OCI-LY7 (cell line): ENCODE results near the gene RAB3IL1.

Experiments
- EZH2phosphoT487 ChIP-seq: fragments of 200-600 bp; sonication (generic); IDR thresholded peaks from 2 replicates; pipeline ENCODE4 v1.6.1; 2018; ENCODE audit warnings: low read depth, borderline replicate concordance, mild to moderate bottlenecking, mixed run types, antibody characterized with exemption, low read length, moderate library complexity, mixed read lengths
- TF ChIP-seq, protein P1 (sequence below): fragments of 200-600 bp; sonication (generic); conservative IDR thresholded peaks from 2 replicates; pipeline ENCODE4 v1.5.1; 2014; ENCODE audit warnings: mild to moderate bottlenecking, antibody characterized with exemption, low read length, moderate library complexity, mixed read lengths

DNA sequence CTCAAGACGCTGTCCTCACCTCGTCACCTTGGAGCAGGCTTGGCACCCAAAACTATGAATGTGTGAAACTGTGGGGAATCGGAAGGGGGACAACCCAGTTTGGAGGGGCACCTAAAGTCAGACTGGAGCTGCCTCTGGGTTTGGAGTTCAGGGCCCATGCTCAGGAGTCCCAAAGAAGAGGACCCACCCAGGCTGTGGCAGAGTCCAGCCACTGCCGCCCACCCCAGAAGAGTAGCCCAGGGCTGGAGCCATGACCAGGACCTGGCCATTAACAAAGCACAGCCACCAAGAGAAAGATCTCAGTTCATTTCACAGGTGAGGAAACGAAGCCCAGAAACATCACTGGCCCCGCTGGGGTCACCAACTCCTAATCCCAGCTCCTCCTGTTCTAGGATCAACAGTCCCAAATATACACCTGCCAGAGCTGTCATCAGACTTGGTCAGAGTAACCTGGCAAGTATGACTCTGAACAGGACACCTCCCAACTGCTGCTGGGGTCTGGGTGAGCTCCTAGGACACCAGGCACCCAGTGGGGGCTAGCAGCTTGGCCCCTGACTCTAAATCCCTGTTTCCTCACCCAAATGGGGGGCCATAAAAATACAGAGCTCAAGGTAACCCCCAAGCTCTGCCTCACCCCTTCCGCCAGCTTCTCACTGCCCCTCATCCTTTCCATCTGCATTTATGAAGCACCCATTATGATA lies 2.7 kb downstream of the RAB3IL1 start:
- TF ChIP-seq, protein P1, sequence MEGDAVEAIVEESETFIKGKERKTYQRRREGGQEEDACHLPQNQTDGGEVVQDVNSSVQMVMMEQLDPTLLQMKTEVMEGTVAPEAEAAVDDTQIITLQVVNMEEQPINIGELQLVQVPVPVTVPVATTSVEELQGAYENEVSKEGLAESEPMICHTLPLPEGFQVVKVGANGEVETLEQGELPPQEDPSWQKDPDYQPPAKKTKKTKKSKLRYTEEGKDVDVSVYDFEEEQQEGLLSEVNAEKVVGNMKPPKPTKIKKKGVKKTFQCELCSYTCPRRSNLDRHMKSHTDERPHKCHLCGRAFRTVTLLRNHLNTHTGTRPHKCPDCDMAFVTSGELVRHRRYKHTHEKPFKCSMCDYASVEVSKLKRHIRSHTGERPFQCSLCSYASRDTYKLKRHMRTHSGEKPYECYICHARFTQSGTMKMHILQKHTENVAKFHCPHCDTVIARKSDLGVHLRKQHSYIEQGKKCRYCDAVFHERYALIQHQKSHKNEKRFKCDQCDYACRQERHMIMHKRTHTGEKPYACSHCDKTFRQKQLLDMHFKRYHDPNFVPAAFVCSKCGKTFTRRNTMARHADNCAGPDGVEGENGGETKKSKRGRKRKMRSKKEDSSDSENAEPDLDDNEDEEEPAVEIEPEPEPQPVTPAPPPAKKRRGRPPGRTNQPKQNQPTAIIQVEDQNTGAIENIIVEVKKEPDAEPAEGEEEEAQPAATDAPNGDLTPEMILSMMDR, result no peak
- TF ChIP-seq EZH2phosphoT487, result no peak
